ENCODE measurements around the gene LPAR3.

The LPAR3 gene

GRCh38 chr1:84849357-84849975, 43.5 kb downstream of the LPAR3 start:
- Histone ChIP-seq H3K27me3 (ENCODE audit: low read length) (no peaks in the 10 kb centered on the region), H3K9me2 (replicated peaks; ENCODE audit: insufficient read depth, low read length) (no peaks in the 10 kb centered on the region), H3K9ac (ENCODE audit: low read length) (no peak overlapping the region), H3K36me3 (ENCODE audit: low read length) (no peaks in the 10 kb centered on the region), H3K4me2 (ENCODE audit: low read depth, low read length, poor library complexity, severe bottlenecking) (no peak overlapping the region), H3K79me2 (ENCODE audit: insufficient read depth, low read length) (no peaks in the 10 kb centered on the region), H3K4me3 (ENCODE audit: insufficient read depth, low read length, poor library complexity, severe bottlenecking) (no peak overlapping the region), H2AFZ (ENCODE audit: low read depth, low read length, severe bottlenecking) (no peak overlapping the region), H3K9me3 (ENCODE audit: insufficient read depth, low read length) (no peaks in the 10 kb centered on the region), H4K20me1 (ENCODE audit: low read depth, low read length) (no peaks in the 10 kb centered on the region), H3F3A (ENCODE audit: insufficient read depth) (no peaks in the 10 kb centered on the region), H3K27ac (ENCODE audit: low read depth, low read length) (no peak overlapping the region)
- TF ChIP-seq, protein P1, sequence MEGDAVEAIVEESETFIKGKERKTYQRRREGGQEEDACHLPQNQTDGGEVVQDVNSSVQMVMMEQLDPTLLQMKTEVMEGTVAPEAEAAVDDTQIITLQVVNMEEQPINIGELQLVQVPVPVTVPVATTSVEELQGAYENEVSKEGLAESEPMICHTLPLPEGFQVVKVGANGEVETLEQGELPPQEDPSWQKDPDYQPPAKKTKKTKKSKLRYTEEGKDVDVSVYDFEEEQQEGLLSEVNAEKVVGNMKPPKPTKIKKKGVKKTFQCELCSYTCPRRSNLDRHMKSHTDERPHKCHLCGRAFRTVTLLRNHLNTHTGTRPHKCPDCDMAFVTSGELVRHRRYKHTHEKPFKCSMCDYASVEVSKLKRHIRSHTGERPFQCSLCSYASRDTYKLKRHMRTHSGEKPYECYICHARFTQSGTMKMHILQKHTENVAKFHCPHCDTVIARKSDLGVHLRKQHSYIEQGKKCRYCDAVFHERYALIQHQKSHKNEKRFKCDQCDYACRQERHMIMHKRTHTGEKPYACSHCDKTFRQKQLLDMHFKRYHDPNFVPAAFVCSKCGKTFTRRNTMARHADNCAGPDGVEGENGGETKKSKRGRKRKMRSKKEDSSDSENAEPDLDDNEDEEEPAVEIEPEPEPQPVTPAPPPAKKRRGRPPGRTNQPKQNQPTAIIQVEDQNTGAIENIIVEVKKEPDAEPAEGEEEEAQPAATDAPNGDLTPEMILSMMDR (IDR thresholded peaks at IDR 0.05; ENCODE audit: insufficient read depth, low read length, poor library complexity, severe bottlenecking) = no peak
- no peak for TF ChIP-seq EZH2phosphoT487 (conservative IDR thresholded peaks at IDR 0.05; ENCODE audit: low read length)

GRCh38 chr1:84847253-84848250, 45.5 kb downstream of the LPAR3 start:
- no peaks in the 10 kb centered on the region for H3K9me2 ChIP-seq (replicated peaks; ENCODE audit: insufficient read depth, low read length)
- no peak overlapping the region for H3K27ac ChIP-seq (ENCODE audit: low read depth, low read length)
- H3K36me3 ChIP-seq (ENCODE audit: low read length) = no peaks in the 10 kb centered on the region
- no peaks in the 10 kb centered on the region for H3F3A ChIP-seq (ENCODE audit: insufficient read depth)
- no peak overlapping the region for H3K9ac ChIP-seq (ENCODE audit: low read length)
- TF ChIP-seq, protein P1 (IDR thresholded peaks at IDR 0.05; ENCODE audit: insufficient read depth, low read length, poor library complexity, severe bottlenecking) = no peak
- TF ChIP-seq EZH2phosphoT487 (conservative IDR thresholded peaks at IDR 0.05; ENCODE audit: low read length) = no peak
- H3K4me2 ChIP-seq (ENCODE audit: low read depth, low read length, poor library complexity, severe bottlenecking) = no peak overlapping the region
- H3K27me3 ChIP-seq (ENCODE audit: low read length) = no peaks in the 10 kb centered on the region
- no peaks in the 10 kb centered on the region for H3K9me3 ChIP-seq (ENCODE audit: insufficient read depth, low read length)
- no peak overlapping the region for H3K4me3 ChIP-seq (ENCODE audit: insufficient read depth, low read length, poor library complexity, severe bottlenecking)
- H2AFZ ChIP-seq (ENCODE audit: low read depth, low read length, severe bottlenecking) = no peak overlapping the region
- H3K79me2 ChIP-seq (ENCODE audit: insufficient read depth, low read length) = no peaks in the 10 kb centered on the region
- H4K20me1 ChIP-seq (ENCODE audit: low read depth, low read length) = no peaks in the 10 kb centered on the region

DNA sequence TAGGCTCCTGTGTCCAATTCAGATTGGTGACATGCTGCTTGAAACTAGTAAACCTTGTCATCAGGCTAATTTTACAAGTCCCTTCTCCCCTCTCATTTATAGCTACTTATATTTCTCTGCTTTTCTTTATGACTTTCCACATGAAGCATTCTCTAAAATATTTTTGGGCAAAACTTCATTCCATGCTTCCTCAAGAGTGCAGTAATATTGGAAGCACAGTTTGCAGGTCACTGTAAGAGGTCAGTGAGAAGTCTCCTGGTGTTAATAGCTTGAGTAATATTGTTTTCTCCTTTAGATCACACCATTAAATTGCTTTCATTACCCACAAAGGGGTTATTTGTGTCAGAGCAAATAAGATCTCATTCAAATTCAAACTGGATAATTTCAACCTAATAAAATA, 46.6 kb downstream of the LPAR3 start:
- Histone ChIP-seq H3K27me3 (ENCODE audit: low read length) (no peaks in the 10 kb centered on the region), H3K9ac (ENCODE audit: low read length) (no peak overlapping the region), H3K4me3 (ENCODE audit: insufficient read depth, low read length, poor library complexity, severe bottlenecking) (no peak overlapping the region), H2AFZ (ENCODE audit: low read depth, low read length, severe bottlenecking) (no peak overlapping the region), H3K79me2 (ENCODE audit: insufficient read depth, low read length) (no peaks in the 10 kb centered on the region), H4K20me1 (ENCODE audit: low read depth, low read length) (no peaks in the 10 kb centered on the region), H3K4me2 (ENCODE audit: low read depth, low read length, poor library complexity, severe bottlenecking) (no peak overlapping the region), H3K9me2 (replicated peaks; ENCODE audit: insufficient read depth, low read length) (no peaks in the 10 kb centered on the region), H3F3A (ENCODE audit: insufficient read depth) (no peaks in the 10 kb centered on the region), H3K27ac (ENCODE audit: low read depth, low read length) (no peak overlapping the region), H3K9me3 (ENCODE audit: insufficient read depth, low read length) (no peaks in the 10 kb centered on the region), H3K36me3 (ENCODE audit: low read length) (no peaks in the 10 kb centered on the region)
- no peak for TF ChIP-seq EZH2phosphoT487 (conservative IDR thresholded peaks at IDR 0.05; ENCODE audit: low read length)
- TF ChIP-seq, protein P1 (IDR thresholded peaks at IDR 0.05; ENCODE audit: insufficient read depth, low read length, poor library complexity, severe bottlenecking) = no peak

Data from SU-DHL-6 (cell line).